MM.1S (cell line): ENCODE results near the gene MTM1.

Source experiments
- CTCF ChIP-seq: fragments of 300-600 bp; sonication (generic); IDR thresholded peaks from 2 replicates; pipeline ENCODE4 v1.5.1; 2016; ENCODE audit warnings: antibody characterized with exemption, low read length, mixed read lengths
- EZH2phosphoT487 ChIP-seq: fragments of 300-600 bp; sonication (generic); IDR thresholded peaks from 2 replicates; pipeline ENCODE4 v1.6.1; 2018; ENCODE audit warnings: antibody characterized with exemption, low read length

GRCh38 chrX:150546711-150547153 is 21.7 kb upstream of the MTM1 start:
- no peak for TF ChIP-seq CTCF
- no peak for TF ChIP-seq EZH2phosphoT487
